ENCODE results near the gene TP53INP2. TPM values are rescaled to one million over a fixed set of nuclear protein-coding genes. Genes with fewer than 3 reads are reported as not detected.

Gene TP53INP2
- total RNA-seq, 1 donor from 2014 or later, result 33.0 TPM

DNA sequence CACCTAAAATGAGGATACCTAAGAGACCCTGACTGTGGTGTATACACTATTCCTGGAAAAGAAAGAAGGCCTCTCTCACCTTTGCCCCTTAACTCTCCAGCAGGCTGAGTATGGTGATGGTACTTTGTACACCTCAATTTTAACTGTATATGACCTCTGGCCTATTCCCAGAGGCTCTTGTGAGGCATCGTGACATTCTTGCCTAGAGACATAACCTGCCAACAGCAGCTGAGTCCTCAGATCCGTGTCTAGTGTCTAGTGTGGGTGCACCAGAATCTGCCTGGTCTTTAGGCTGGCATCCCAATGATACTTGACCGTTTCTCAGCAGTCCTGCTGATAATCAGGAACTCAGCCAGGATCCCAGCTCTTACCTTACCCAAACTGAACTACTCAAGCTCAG lies 20.0 kb downstream of the TP53INP2 start:
- DNase-seq (ENCODE audit: low spot score, unreplicated experiment), result no peak
- no peaks in the 10 kb centered on the region for H3K27me3 Mint-ChIP-seq
- H3K4me1 Mint-ChIP-seq (ENCODE audit: low read depth), result peaks cover 15% of the 10 kb centered on the region
- no peak overlapping the region for H3K4me3 Mint-ChIP-seq (ENCODE audit: low read depth)
- TF ChIP-seq CTCF (IDR thresholded peaks at IDR 0.05; ENCODE audit: unreplicated experiment), result no peak
- no peak overlapping the region for H3K27ac Mint-ChIP-seq
- H3K9me3 Mint-ChIP-seq (ENCODE audit: low read depth), result no peaks in the 10 kb centered on the region
- peaks cover 28% of the 10 kb centered on the region for H3K36me3 Mint-ChIP-seq (ENCODE audit: insufficient read depth)

DNA sequence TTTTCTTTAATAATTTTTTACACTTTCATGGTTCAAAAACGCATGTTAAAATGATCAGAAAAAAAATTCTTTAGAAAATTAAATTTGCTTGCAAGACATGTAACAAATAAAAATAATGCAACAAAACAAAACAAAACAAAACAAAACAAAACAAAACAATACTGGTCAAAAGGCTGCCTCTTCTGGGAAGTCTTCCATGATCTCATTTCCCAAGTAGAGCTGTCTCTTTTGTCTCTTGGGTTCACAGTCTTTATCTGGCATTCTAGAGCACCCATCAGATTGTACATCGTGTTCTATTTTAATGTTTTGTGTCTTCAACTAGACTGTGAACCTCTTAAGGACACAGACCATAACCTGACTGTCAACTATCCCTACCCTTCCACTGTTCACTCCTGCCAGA lies 25.3 kb downstream of the TP53INP2 start:
- no peak overlapping the region for H3K27ac Mint-ChIP-seq
- no peaks in the 10 kb centered on the region for H3K27me3 Mint-ChIP-seq
- DNase-seq (ENCODE audit: low spot score, unreplicated experiment), result no peak
- no peaks in the 10 kb centered on the region for H3K9me3 Mint-ChIP-seq (ENCODE audit: low read depth)
- TF ChIP-seq CTCF (IDR thresholded peaks at IDR 0.05; ENCODE audit: unreplicated experiment), result no peak
- H3K4me3 Mint-ChIP-seq (ENCODE audit: low read depth), result no peak overlapping the region
- peaks cover 9% of the 10 kb centered on the region for H3K4me1 Mint-ChIP-seq (ENCODE audit: low read depth)
- H3K36me3 Mint-ChIP-seq (ENCODE audit: insufficient read depth), result peaks cover 31% of the 10 kb centered on the region

DNA sequence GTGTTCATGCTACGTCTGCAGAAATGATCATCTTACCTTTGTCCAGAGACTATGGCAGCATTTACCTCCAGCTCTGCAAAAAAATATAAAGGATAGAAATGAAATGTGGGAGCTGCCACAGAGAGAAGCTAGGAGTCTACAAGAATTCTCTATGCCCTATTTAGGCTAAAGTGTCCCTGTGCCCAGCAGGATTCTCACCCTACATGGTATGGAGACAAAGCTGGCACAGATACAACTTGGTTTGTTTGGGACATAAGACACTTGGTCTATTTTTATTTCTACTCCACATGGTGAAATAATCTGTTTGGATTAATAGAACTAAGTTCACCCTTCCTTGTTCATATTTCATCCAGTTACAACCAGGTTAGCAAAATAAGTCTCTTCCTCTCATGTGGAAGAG lies 28.4 kb downstream of the TP53INP2 start:
- Mint-ChIP-seq H3K27me3 (no peaks in the 10 kb centered on the region), H3K27ac (no peak overlapping the region), H3K9me3 (ENCODE audit: low read depth) (no peaks in the 10 kb centered on the region), H3K4me3 (ENCODE audit: low read depth) (no peak overlapping the region), H3K4me1 (ENCODE audit: low read depth) (peaks cover 9% of the 10 kb centered on the region), H3K36me3 (ENCODE audit: insufficient read depth) (peaks cover 31% of the 10 kb centered on the region)
- DNase-seq (ENCODE audit: low spot score, unreplicated experiment), result no peak
- TF ChIP-seq CTCF (IDR thresholded peaks at IDR 0.05; ENCODE audit: unreplicated experiment), result no peak

DNA sequence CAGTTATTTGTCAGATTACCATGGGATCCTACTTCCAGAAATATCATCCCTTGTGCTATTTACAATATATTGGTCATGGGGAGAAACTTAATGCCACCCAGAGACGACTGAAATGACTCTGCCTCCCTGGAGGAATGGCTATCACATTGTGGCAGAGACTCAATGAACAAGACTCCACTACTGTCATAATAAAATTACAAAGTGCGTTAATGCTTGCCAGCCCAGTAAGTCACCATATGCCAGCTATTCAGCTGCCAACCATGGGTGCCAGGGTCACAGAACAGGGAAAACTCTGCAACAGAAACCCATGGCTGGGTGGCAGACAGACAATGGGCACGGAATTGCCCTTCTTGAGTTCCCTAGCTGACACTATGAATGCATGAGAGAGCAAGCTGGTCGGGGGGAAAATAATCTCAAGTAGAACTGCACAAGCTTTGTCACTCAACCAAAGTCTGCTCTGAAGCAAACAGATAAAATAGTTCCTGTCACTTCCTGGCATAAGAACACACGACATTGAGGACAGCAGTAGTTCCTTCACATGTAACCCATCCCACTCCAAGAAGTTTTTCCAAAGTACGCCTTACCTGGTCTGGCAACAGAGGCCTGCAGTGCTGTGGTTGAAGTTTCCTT lies 32.1 kb downstream of the TP53INP2 start:
- no peak for DNase-seq (ENCODE audit: low spot score, unreplicated experiment)
- no peaks in the 10 kb centered on the region for H3K27me3 Mint-ChIP-seq
- H3K9me3 Mint-ChIP-seq (ENCODE audit: low read depth), result no peaks in the 10 kb centered on the region
- peaks cover 37% of the 10 kb centered on the region for H3K36me3 Mint-ChIP-seq (ENCODE audit: insufficient read depth)
- peak overlapping the region; percentile 31 for H3K27ac Mint-ChIP-seq
- no peak overlapping the region for H3K4me3 Mint-ChIP-seq (ENCODE audit: low read depth)
- TF ChIP-seq CTCF (IDR thresholded peaks at IDR 0.05; ENCODE audit: unreplicated experiment), result no peak
- H3K4me1 Mint-ChIP-seq (ENCODE audit: low read depth), result no peaks in the 10 kb centered on the region

GRCh38 chr20:34743039-34743438 lies 38.9 kb downstream of the TP53INP2 start:
- no peak overlapping the region for H3K4me3 Mint-ChIP-seq (ENCODE audit: low read depth)
- H3K4me1 Mint-ChIP-seq (ENCODE audit: low read depth), result no peaks in the 10 kb centered on the region
- DNase-seq (ENCODE audit: low spot score, unreplicated experiment), result no peak
- peaks cover 28% of the 10 kb centered on the region for H3K36me3 Mint-ChIP-seq (ENCODE audit: insufficient read depth)
- H3K27ac Mint-ChIP-seq, result no peak overlapping the region
- no peaks in the 10 kb centered on the region for H3K27me3 Mint-ChIP-seq
- no peak for TF ChIP-seq CTCF (IDR thresholded peaks at IDR 0.05; ENCODE audit: unreplicated experiment)
- H3K9me3 Mint-ChIP-seq (ENCODE audit: low read depth), result no peaks in the 10 kb centered on the region
